ENCODE measurements around the gene STX8. TPM values are rescaled to one million over a fixed set of nuclear protein-coding genes. Genes with fewer than 3 reads are reported as not detected.

STX8 gene
- total and polyA plus RNA-seq, 7 donors = 40.4 to 104 (median 72.6) TPM

DNA sequence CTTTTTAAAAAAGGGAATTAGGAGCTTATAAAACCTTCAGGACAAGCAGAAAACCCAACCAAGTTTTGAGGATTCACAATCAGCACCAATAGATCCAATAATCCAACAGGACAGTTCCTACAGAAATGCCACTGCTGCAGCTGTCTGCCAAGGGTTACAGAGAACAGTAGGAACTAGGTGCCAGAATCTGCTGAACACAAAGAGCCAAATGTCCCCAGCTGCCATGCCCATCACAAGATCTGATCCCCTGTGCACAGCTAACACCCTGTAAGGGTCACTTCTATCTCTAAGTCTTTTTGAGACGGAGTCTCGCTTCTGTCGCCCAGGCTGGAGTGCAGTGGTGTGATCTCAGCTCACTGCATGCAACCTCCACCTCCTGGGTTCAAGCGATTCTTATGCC, 262.3 kb downstream of the STX8 start:
- TF ChIP-seq, protein P1, sequence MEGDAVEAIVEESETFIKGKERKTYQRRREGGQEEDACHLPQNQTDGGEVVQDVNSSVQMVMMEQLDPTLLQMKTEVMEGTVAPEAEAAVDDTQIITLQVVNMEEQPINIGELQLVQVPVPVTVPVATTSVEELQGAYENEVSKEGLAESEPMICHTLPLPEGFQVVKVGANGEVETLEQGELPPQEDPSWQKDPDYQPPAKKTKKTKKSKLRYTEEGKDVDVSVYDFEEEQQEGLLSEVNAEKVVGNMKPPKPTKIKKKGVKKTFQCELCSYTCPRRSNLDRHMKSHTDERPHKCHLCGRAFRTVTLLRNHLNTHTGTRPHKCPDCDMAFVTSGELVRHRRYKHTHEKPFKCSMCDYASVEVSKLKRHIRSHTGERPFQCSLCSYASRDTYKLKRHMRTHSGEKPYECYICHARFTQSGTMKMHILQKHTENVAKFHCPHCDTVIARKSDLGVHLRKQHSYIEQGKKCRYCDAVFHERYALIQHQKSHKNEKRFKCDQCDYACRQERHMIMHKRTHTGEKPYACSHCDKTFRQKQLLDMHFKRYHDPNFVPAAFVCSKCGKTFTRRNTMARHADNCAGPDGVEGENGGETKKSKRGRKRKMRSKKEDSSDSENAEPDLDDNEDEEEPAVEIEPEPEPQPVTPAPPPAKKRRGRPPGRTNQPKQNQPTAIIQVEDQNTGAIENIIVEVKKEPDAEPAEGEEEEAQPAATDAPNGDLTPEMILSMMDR (IDR thresholded peaks at IDR 0.05) = no peak
- TF ChIP-seq EP300 (IDR thresholded peaks at IDR 0.05) (no peak), POLR2AphosphoS5 (IDR thresholded peaks at IDR 0.05) (no peak), POLR2A (IDR thresholded peaks at IDR 0.05) (no peak)
- intact Hi-C loops (cut with DNase I) = no loop called here
- WGBS, 2 donors = 98% methylated on average over 4 of the region's 4 CpGs

DNA sequence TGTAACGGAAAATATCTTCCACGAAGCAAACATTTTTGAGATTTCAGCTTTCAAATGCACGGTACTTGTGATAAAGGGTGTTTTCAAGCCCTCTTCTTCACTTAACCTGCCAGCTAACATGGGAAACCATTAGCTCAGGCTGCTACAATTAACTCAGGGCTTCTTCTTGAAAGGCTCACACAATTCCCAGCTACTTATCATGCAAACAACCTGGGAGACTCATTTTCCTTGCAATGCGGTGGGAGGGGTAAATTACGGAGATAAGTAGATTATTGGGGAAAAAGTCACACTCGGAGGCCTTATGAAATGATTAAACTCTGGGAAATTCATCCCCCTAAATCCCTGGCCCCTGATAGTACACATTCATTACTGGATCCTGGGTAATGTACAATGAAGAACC, 266.4 kb downstream of the STX8 start:
- no peaks in the 10 kb centered on the region for H3K27me3 ChIP-seq
- H3K27ac ChIP-seq = no peak overlapping the region
- intact Hi-C loops (cut with DNase I) = no loop called here
- WGBS, 2 donors = 92 to 94% methylated on average over 6 of the region's 6 CpGs
- H3K9me3 ChIP-seq = no peaks in the 10 kb centered on the region
- H3K4me1 ChIP-seq = no peaks in the 10 kb centered on the region
- no peaks in the 10 kb centered on the region for H3K36me3 ChIP-seq
- no peak overlapping the region for H3K4me3 ChIP-seq
- TF ChIP-seq EP300 (IDR thresholded peaks at IDR 0.05) (no peak), POLR2AphosphoS5 (IDR thresholded peaks at IDR 0.05) (no peak), POLR2A (IDR thresholded peaks at IDR 0.05) (no peak)
- TF ChIP-seq, protein P1 (IDR thresholded peaks at IDR 0.05) = no peak
- no peak for DNase-seq

More for the DNA sequence above, 262.3 kb downstream of the STX8 start:
- no peak overlapping the region for H3K4me3 ChIP-seq
- H3K27ac ChIP-seq = no peak overlapping the region
- H3K27me3 ChIP-seq = no peaks in the 10 kb centered on the region
- peaks cover 0 to 3% (median 0%) of the 10 kb centered on the region in 4 donors for H3K9me3 ChIP-seq
- no peak for DNase-seq
- H3K36me3 ChIP-seq = no peaks in the 10 kb centered on the region
- H3K4me1 ChIP-seq = no peaks in the 10 kb centered on the region

DNA sequence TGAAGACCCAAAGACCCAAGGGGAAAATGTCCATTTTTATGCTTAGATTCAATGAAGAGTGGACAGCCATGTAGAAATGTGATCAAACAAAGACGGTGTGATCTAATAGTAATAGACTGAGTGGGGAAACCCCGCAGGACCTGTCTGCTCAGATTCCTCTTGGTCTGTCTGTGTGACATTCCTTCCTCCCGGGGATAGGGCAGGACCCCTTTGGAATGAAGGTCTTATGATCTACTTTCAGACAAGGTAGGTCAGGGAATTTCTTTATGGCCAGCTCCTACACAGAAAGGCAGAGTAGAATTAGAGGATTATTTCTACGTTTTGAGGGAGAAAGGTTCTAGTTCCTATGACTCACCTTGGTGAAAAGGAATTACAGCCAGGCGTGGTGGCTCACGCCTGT, 267.6 kb downstream of the STX8 start:
- Histone ChIP-seq H3K9me3 (no peaks in the 10 kb centered on the region), H3K36me3 (no peaks in the 10 kb centered on the region), H3K27me3 (no peaks in the 10 kb centered on the region), H3K4me1 (no peaks in the 10 kb centered on the region), H3K27ac (no peak overlapping the region), H3K4me3 (no peak overlapping the region)
- no peak for DNase-seq
- TF ChIP-seq POLR2AphosphoS5 (IDR thresholded peaks at IDR 0.05) (no peak), POLR2A (IDR thresholded peaks at IDR 0.05) (no peak), EP300 (IDR thresholded peaks at IDR 0.05) (no peak)
- TF ChIP-seq, protein P1 (IDR thresholded peaks at IDR 0.05) = no peak
- intact Hi-C loops (cut with DNase I) = no loop called here
- 83 to 91% methylated on average over 6 of the region's 6 CpGs for WGBS, 2 donors

DNA sequence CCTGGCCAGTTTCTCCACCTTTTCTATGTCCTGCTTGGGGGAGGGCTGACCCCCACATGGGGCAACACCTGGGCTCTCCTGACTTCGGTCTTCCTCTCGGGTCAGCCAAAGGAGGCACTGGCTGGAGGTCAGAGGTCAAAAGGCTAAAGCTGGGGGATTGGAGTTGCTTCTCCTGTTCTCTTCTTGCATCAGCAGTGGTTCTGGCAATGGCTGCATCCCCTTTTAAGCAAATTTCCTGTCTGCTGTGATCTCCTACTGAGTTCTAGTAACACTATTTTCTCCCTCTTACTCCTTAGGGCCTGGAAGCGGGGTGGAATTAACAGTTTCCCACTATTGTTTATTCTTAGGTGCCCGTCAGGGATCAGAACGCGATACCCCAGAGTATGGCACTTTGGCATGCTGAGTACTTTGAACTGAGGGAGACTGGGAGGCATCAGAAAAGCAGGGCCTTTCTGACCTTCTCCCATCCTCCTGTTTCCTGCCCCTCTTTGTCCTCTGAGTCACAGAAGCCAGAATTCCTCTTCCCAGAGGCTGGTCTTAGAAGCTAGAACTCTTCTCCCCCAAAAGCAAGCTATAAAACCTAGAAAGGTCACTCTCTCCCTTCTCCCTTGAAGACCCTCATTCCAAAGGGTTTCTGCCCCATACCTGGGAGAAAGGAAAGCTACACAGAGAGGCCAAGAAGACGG, 268.2 kb downstream of the STX8 start:
- Histone ChIP-seq H3K4me1 (no peaks in the 10 kb centered on the region), H3K27me3 (no peaks in the 10 kb centered on the region), H3K27ac (no peak overlapping the region), H3K9me3 (no peaks in the 10 kb centered on the region), H3K4me3 (no peak overlapping the region), H3K36me3 (no peaks in the 10 kb centered on the region)
- TF ChIP-seq POLR2AphosphoS5 (IDR thresholded peaks at IDR 0.05) (no peak), EP300 (IDR thresholded peaks at IDR 0.05) (no peak), POLR2A (IDR thresholded peaks at IDR 0.05) (no peak)
- TF ChIP-seq, protein P1 (IDR thresholded peaks at IDR 0.05) = no peak
- no peak for DNase-seq
- 92 to 93% methylated on average over 7 of the region's 7 CpGs for WGBS, 2 donors
- intact Hi-C loops (cut with DNase I) = no loop called here

DNA sequence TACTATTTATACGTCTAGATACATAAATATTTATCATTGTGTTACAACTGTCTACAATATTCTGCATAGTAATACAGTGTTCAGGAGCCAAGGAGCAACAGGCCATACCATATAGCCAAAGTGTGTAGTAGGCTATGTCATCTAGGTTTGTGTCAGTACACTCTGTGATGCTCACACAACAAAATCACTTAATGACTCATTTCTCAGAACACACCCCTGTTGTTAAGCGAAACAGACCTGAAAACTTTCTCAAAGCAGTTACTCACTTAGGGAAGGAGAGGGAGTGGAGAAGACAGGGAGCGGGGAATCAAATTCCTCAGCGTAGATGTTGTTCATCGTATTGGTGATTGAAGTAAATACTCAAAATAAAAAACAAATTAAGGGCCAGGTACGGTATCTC, 269.5 kb downstream of the STX8 start:
- no peaks in the 10 kb centered on the region for H3K27me3 ChIP-seq
- TF ChIP-seq POLR2A (IDR thresholded peaks at IDR 0.05) (no peak), EP300 (IDR thresholded peaks at IDR 0.05) (no peak), POLR2AphosphoS5 (IDR thresholded peaks at IDR 0.05) (no peak)
- TF ChIP-seq, protein P1 (IDR thresholded peaks at IDR 0.05) = no peak
- no peaks in the 10 kb centered on the region for H3K36me3 ChIP-seq
- no peak for DNase-seq
- intact Hi-C loops (cut with DNase I) = no loop called here
- WGBS, 2 donors = 76 to 81% methylated on average over 6 of the region's 6 CpGs
- no peak overlapping the region for H3K4me3 ChIP-seq
- no peaks in the 10 kb centered on the region for H3K4me1 ChIP-seq
- H3K9me3 ChIP-seq = no peaks in the 10 kb centered on the region
- no peak overlapping the region for H3K27ac ChIP-seq
